ENCODE data around the gene PLCH2. TPM values are rescaled to one million over a fixed set of nuclear protein-coding genes. Genes with fewer than 3 reads are reported as not detected.

PLCH2 gene
- total and polyA plus RNA-seq, 4 donors: 0.33 to 1.3 (median 1.0) TPM; not detected in 1

- H3K9ac ChIP-seq (ENCODE audit: low read depth in 1 of 2, low read length in 2 of 2): no peak overlapping the region
- no peaks in the 10 kb centered on the region for H3K9me3 ChIP-seq (ENCODE audit: control insufficient read depth in 4 of 4, low read length in 3 of 4)
- H3K4me3 ChIP-seq (ENCODE audit: low read depth in 1 of 3, low read length in 3 of 3): no peak overlapping the region
- TF ChIP-seq YY1 (IDR thresholded peaks at IDR 0.05): no peak
- TF ChIP-seq HNF4G (IDR thresholded peaks at IDR 0.05): no peak
- TF ChIP-seq HNF4A (conservative IDR thresholded peaks at IDR 0.05): no peak
- no peak for TF ChIP-seq REST (IDR thresholded peaks at IDR 0.05)
- TF ChIP-seq EGR1 (IDR thresholded peaks at IDR 0.05; ENCODE audit: low read depth in 2 of 2): no peak
- TF ChIP-seq SP1 (IDR thresholded peaks at IDR 0.05): no peak
- TF ChIP-seq CTCF (IDR thresholded peaks at IDR 0.05; ENCODE audit: low read depth, low read length, missing input control): no peak
- no peak for TF ChIP-seq RXRA (IDR thresholded peaks at IDR 0.05)
- no peak for TF ChIP-seq FOXA2 (IDR thresholded peaks at IDR 0.05)
- no peak for TF ChIP-seq RAD21 (IDR thresholded peaks at IDR 0.05)
- no peak for TF ChIP-seq JUND (IDR thresholded peaks at IDR 0.05)
- no peak for TF ChIP-seq FOXA1 (IDR thresholded peaks at IDR 0.05)
- TF ChIP-seq, protein P1, sequence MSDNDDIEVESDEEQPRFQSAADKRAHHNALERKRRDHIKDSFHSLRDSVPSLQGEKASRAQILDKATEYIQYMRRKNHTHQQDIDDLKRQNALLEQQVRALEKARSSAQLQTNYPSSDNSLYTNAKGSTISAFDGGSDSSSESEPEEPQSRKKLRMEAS (IDR thresholded peaks at IDR 0.05): no peak
- no peak for TF ChIP-seq NR2F2 (IDR thresholded peaks at IDR 0.05)
- TF ChIP-seq ZBTB33 (IDR thresholded peaks at IDR 0.05): no peak
- no peak for TF ChIP-seq GABPA (IDR thresholded peaks at IDR 0.05 in 1 of 2, conservative IDR thresholded peaks at IDR 0.05 in 1 of 2)
- no peaks in the 10 kb centered on the region for H3K27me3 ChIP-seq (ENCODE audit: control insufficient read depth in 4 of 4, insufficient read depth in 4 of 4, low read length in 3 of 4)
- no peak for DNase-seq (ENCODE audit: low spot score)
- H3K36me3 ChIP-seq (ENCODE audit: control insufficient read depth in 4 of 4, insufficient read depth in 3 of 4, low read depth in 1 of 4, low read length in 3 of 4): no peaks in the 10 kb centered on the region
- peaks cover 12 to 25% (median 21%) of the 10 kb centered on the region in 4 donors for H3K4me1 ChIP-seq (ENCODE audit: control insufficient read depth in 4 of 4, insufficient read depth in 4 of 4, low read length in 3 of 4)
- WGBS: 82% methylated on average over 25 of the region's 25 CpGs
- no peak overlapping the region for H3K27ac ChIP-seq (ENCODE audit: low read depth in 1 of 2, low read length in 2 of 2)
Measured at GRCh38 chr1:2472561-2473177, 3.4 kb upstream of the PLCH2 start.

DNA sequence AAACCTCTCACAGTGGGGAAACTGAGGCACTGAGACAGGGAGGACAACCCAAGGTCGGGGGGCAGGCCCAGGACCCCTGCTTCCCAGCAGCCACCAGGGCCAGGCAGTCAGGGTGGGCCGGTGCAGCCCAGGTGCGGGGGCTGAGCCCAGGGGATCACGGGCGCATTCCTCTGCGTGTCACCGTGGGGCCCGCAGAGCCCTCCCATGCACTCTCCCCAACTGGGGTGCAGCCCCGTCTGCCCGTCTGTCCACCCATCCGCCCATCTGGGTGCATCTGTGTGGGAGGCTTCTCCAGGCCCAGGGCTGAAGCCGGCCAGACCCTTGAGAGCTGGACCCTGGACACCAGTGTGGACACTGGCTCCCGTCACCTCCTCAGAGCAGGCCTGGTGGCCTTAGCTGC, 2.9 kb upstream of the PLCH2 start:
- WGBS: 91% methylated on average over 13 of the region's 13 CpGs
- TF ChIP-seq FOXA2 (IDR thresholded peaks at IDR 0.05): no peak
- no peak for TF ChIP-seq RXRA (IDR thresholded peaks at IDR 0.05)
- no peak for TF ChIP-seq HNF4A (conservative IDR thresholded peaks at IDR 0.05)
- no peak for TF ChIP-seq FOXA1 (IDR thresholded peaks at IDR 0.05)
- no peak for TF ChIP-seq YY1 (IDR thresholded peaks at IDR 0.05)
- no peak for TF ChIP-seq HNF4G (IDR thresholded peaks at IDR 0.05)
- no peak for TF ChIP-seq JUND (IDR thresholded peaks at IDR 0.05)
- TF ChIP-seq ATF3 (IDR thresholded peaks at IDR 0.05): no peak
- TF ChIP-seq RAD21 (IDR thresholded peaks at IDR 0.05): no peak
- Histone ChIP-seq H3K36me3 (ENCODE audit: control insufficient read depth in 4 of 4, insufficient read depth in 3 of 4, low read depth in 1 of 4, low read length in 3 of 4) (no peaks in the 10 kb centered on the region), H3K4me1 (ENCODE audit: control insufficient read depth in 4 of 4, insufficient read depth in 4 of 4, low read length in 3 of 4) (peaks cover 14 to 30% (median 25%) of the 10 kb centered on the region in 4 donors), H3K27me3 (ENCODE audit: control insufficient read depth in 4 of 4, insufficient read depth in 4 of 4, low read length in 3 of 4) (no peaks in the 10 kb centered on the region), H3K9me3 (ENCODE audit: control insufficient read depth in 4 of 4, low read length in 3 of 4) (no peaks in the 10 kb centered on the region), H3K4me3 (ENCODE audit: low read depth in 1 of 3, low read length in 3 of 3) (no peak overlapping the region), H3K9ac (ENCODE audit: low read depth in 1 of 2, low read length in 2 of 2) (no peak overlapping the region), H3K27ac (ENCODE audit: low read depth in 1 of 2, low read length in 2 of 2) (no peak overlapping the region)
- DNase-seq (ENCODE audit: low spot score): no peak

Measured in liver (tissue), 9 donors.